ENCODE results near the gene TENT4A. TPM values are rescaled to one million over a fixed set of nuclear protein-coding genes. Genes with fewer than 3 reads are reported as not detected.

The TENT4A gene
- total and polyA plus RNA-seq, 10 of the 15 experiments (the other 5 are each of a cell fraction or from before 2014, with no cell fraction given) = 1.4 to 30.6 (median 12.5) TPM

DNA sequence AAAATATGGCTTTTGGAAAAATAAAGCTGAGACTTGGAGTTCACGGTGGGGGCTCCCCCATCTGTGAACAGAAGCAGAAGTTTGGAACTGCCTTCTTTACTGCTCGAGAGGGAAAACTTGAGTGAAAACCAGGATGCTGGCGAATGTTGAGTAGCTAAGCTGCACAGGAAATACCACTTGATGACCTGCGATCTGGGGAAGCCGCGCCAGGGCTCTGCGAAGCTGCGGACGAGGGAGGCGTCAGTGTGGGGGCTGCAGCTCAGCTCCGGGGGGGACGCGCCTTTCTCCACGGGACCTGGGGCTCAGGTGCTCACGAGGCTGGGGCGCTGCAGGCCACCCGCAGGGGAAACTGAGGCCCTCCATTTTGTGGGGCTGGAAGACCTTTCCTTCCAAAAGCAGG is 62.3 kb downstream of the TENT4A start (continued):
- TF ChIP-seq, protein P1, sequence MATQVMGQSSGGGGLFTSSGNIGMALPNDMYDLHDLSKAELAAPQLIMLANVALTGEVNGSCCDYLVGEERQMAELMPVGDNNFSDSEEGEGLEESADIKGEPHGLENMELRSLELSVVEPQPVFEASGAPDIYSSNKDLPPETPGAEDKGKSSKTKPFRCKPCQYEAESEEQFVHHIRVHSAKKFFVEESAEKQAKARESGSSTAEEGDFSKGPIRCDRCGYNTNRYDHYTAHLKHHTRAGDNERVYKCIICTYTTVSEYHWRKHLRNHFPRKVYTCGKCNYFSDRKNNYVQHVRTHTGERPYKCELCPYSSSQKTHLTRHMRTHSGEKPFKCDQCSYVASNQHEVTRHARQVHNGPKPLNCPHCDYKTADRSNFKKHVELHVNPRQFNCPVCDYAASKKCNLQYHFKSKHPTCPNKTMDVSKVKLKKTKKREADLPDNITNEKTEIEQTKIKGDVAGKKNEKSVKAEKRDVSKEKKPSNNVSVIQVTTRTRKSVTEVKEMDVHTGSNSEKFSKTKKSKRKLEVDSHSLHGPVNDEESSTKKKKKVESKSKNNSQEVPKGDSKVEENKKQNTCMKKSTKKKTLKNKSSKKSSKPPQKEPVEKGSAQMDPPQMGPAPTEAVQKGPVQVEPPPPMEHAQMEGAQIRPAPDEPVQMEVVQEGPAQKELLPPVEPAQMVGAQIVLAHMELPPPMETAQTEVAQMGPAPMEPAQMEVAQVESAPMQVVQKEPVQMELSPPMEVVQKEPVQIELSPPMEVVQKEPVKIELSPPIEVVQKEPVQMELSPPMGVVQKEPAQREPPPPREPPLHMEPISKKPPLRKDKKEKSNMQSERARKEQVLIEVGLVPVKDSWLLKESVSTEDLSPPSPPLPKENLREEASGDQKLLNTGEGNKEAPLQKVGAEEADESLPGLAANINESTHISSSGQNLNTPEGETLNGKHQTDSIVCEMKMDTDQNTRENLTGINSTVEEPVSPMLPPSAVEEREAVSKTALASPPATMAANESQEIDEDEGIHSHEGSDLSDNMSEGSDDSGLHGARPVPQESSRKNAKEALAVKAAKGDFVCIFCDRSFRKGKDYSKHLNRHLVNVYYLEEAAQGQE (IDR thresholded peaks at IDR 0.05; ENCODE audit: low read depth, low read length) = no peak
- TF ChIP-seq CBX3 (IDR thresholded peaks at IDR 0.05; ENCODE audit: borderline replicate concordance, low read depth) (no peak), TCF12 (IDR thresholded peaks at IDR 0.05; ENCODE audit: low read depth, low read length) (no peak), NBN (IDR thresholded peaks at IDR 0.05) (no peak), TCF7 (IDR thresholded peaks at IDR 0.05; ENCODE audit: borderline replicate concordance) (no peak), NFYB (IDR thresholded peaks at IDR 0.05; ENCODE audit: insufficient read depth, low read depth, low read length) (no peak), JUND (IDR thresholded peaks at IDR 0.05; ENCODE audit: low read depth, low read length) (no peak), FOXM1 (IDR thresholded peaks at IDR 0.05; ENCODE audit: low read depth, low read length) (no peak), NR2C1 (IDR thresholded peaks at IDR 0.05) (no peak), RAD21 (IDR thresholded peaks at IDR 0.05; ENCODE audit: insufficient read depth, low read depth, low read length) (no peak), TBL1XR1 (IDR thresholded peaks at IDR 0.05; ENCODE audit: low read depth, low read length) (no peak), ZNF217 (IDR thresholded peaks at IDR 0.05) (no peak)
- TF ChIP-seq, protein P2, sequence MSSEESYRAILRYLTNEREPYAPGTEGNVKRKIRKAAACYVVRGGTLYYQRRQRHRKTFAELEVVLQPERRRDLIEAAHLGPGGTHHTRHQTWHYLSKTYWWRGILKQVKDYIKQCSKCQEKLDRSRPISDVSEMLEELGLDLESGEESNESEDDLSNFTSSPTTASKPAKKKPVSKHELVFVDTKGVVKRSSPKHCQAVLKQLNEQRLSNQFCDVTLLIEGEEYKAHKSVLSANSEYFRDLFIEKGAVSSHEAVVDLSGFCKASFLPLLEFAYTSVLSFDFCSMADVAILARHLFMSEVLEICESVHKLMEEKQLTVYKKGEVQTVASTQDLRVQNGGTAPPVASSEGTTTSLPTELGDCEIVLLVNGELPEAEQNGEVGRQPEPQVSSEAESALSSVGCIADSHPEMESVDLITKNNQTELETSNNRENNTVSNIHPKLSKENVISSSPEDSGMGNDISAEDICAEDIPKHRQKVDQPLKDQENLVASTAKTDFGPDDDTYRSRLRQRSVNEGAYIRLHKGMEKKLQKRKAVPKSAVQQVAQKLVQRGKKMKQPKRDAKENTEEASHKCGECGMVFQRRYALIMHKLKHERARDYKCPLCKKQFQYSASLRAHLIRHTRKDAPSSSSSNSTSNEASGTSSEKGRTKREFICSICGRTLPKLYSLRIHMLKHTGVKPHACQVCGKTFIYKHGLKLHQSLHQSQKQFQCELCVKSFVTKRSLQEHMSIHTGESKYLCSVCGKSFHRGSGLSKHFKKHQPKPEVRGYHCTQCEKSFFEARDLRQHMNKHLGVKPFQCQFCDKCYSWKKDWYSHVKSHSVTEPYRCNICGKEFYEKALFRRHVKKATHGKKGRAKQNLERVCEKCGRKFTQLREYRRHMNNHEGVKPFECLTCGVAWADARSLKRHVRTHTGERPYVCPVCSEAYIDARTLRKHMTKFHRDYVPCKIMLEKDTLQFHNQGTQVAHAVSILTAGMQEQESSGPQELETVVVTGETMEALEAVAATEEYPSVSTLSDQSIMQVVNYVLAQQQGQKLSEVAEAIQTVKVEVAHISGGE (CRISPR knock-in tag; IDR thresholded peaks at IDR 0.05) = no peak
- TF ChIP-seq, protein P3, sequence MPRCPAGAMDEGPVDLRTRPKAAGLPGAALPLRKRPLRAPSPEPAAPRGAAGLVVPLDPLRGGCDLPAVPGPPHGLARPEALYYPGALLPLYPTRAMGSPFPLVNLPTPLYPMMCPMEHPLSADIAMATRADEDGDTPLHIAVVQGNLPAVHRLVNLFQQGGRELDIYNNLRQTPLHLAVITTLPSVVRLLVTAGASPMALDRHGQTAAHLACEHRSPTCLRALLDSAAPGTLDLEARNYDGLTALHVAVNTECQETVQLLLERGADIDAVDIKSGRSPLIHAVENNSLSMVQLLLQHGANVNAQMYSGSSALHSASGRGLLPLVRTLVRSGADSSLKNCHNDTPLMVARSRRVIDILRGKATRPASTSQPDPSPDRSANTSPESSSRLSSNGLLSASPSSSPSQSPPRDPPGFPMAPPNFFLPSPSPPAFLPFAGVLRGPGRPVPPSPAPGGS (IDR thresholded peaks at IDR 0.05; ENCODE audit: borderline replicate concordance, insufficient read depth, low read depth, low read length, poor library complexity, severe bottlenecking) = no peak
